Keratinocyte (primary cell): ENCODE results near the gene PPM1M. TPM values are rescaled to one million over a fixed set of nuclear protein-coding genes. Genes with fewer than 3 reads are reported as not detected.

ENCODE experiments used
- DNase-seq: peaks from one replicate; pipeline ENCODE4 v3.0.0-alpha.2; 2011; ENCODE audit warnings: low read depth, missing footprints, low spot score
- FAIRE-seq: peaks from 2 replicates; lab custom pipeline; 2011; peaks lifted over from hg19 to GRCh38; lab: Jason Lieb, UNC
- H2AFZ ChIP-seq: 2 replicates; pipeline ENCODE4 v1.6.0; 2012; ENCODE audit warnings: low read length, control low read depth, inconsistent platforms; ENCODE audit not compliant: control insufficient read depth
- H3K27ac ChIP-seq: 2 replicates; pipeline ENCODE4 v1.5.1; 2011; ENCODE audit warnings: low read length; ENCODE audit not compliant: control insufficient read depth, insufficient read depth
- H3K27me3 ChIP-seq: 3 replicates; pipeline ENCODE4 v1.6.0; 2011; ENCODE audit warnings: low read length; ENCODE audit not compliant: control insufficient read depth, insufficient read depth; ENCODE audit errors: extremely low read depth
- H3K36me3 ChIP-seq, 2 experiments: 2 replicates in 1 of 2; 3 replicates in 1 of 2; pipeline ENCODE4 v1.5.1; 2011; ENCODE audit warnings: low read length in 2 of 2, mild to moderate bottlenecking in 1 of 2; ENCODE audit not compliant: control insufficient read depth in 2 of 2, insufficient read depth in 2 of 2; ENCODE audit errors: extremely low read depth in 1 of 2
- H3K4me1 ChIP-seq: 3 replicates; pipeline ENCODE4 v1.5.1; 2011; ENCODE audit warnings: low read length; ENCODE audit not compliant: control insufficient read depth, insufficient read depth; ENCODE audit errors: extremely low read depth
- H3K4me2 ChIP-seq: 3 replicates; pipeline ENCODE4 v1.6.0; 2011; ENCODE audit warnings: low read depth, low read length; ENCODE audit not compliant: control insufficient read depth, insufficient read depth; ENCODE audit errors: extremely low read depth
- H3K4me3 ChIP-seq, 3 experiments: fragments of 200-600 bp in 1 of 3; sonication (generic) in 1 of 3; 2 replicates in 2 of 3; 3 replicates in 1 of 3; pipeline ENCODE4 v1.5.1; 2011 to 2016; ENCODE audit warnings: low read length in 3 of 3, mild to moderate bottlenecking in 3 of 3, control low read depth in 2 of 3, inconsistent platforms in 1 of 3, low read depth in 1 of 3, mixed read lengths in 1 of 3, mixed run types in 1 of 3, moderate library complexity in 1 of 3; ENCODE audit not compliant: control insufficient read depth in 2 of 3, insufficient read depth in 2 of 3; ENCODE audit errors: extremely low read depth in 1 of 3
- H3K79me2 ChIP-seq: 2 replicates; pipeline ENCODE4 v1.6.0; 2012; ENCODE audit warnings: low read length; ENCODE audit not compliant: control insufficient read depth, insufficient read depth
- H3K9ac ChIP-seq: 3 replicates; pipeline ENCODE4 v1.6.0; 2011; ENCODE audit warnings: low read length; ENCODE audit not compliant: control insufficient read depth, insufficient read depth; ENCODE audit errors: extremely low read depth
- H3K9me1 ChIP-seq: 3 replicates; pipeline ENCODE4 v1.6.0; 2011; ENCODE audit warnings: low read length; ENCODE audit not compliant: control insufficient read depth, insufficient read depth; ENCODE audit errors: extremely low read depth
- H3K9me3 ChIP-seq: 2 replicates; pipeline ENCODE4 v1.5.1; 2012; ENCODE audit warnings: low read depth, low read length; ENCODE audit not compliant: control insufficient read depth
- H4K20me1 ChIP-seq: 3 replicates; pipeline ENCODE4 v1.6.0; 2011; ENCODE audit warnings: low read length; ENCODE audit not compliant: control insufficient read depth, insufficient read depth; ENCODE audit errors: extremely low read depth
- CTCF ChIP-seq, 3 experiments: IDR thresholded peaks in 1 of 3; conservative IDR thresholded peaks in 1 of 3; optimal IDR thresholded peaks in 1 of 3; 2 replicates in 2 of 3; 3 replicates in 1 of 3; pipeline versions ENCODE3 to v1.5.1; 2011; ENCODE audit warnings: low read length in 3 of 3, mild to moderate bottlenecking in 3 of 3, moderate library complexity in 2 of 3, control low read depth in 1 of 3, inconsistent platforms in 1 of 3; ENCODE audit not compliant: insufficient read depth in 2 of 3; ENCODE audit errors: extremely low read depth in 1 of 3
- EZH2 ChIP-seq: IDR thresholded peaks from one replicate; pipeline ENCODE4 v1.6.1; 2012; ENCODE audit warnings: inconsistent platforms, mild to moderate bottlenecking, low read length, moderate library complexity
- dilution Hi-C: fragments of 300-500 bp; cut with MboI; formaldehyde crosslinking; loops from one replicate; pipeline ENCODE4 v1.7.0; 2020; ENCODE audit warnings: low sequenced_read_pairs; ENCODE audit not compliant: extremely low pct_ligation_motif_present
- polyA plus RNA-seq, 5 experiments: library from polyadenylated mRNA; depleted of rRNA in 3 of 5; stranded (reverse) in 3 of 5; stranded (forward) in 1 of 5; unstranded in 1 of 5; fragments of >200 nt; gene quantifications; 1 replicate in 1 of 5; 2 replicates in 3 of 5; 3 replicates in 1 of 5; pipeline versions ENCODE4 v1.2.1 to v1.2.3, GENCODE V29; 2011 to 2012; ENCODE audit warnings: missing spikeins in 2 of 5, low read depth in 1 of 5, low replicate concordance in 1 of 5

Gene PPM1M
- polyA plus RNA-seq, 1 donor (not counting 4 experiments of a cell fraction or from before 2014, with no cell fraction given): 6.4 TPM

GRCh38 chr3:52289747-52290595 lies 44.4 kb downstream of the PPM1M start:
- H2AFZ ChIP-seq: no peak overlapping the region
- H3K4me1 ChIP-seq: peaks cover 9% of the 10 kb centered on the region
- no peak for TF ChIP-seq EZH2
- no peak for TF ChIP-seq CTCF (optimal IDR thresholded peaks at IDR 0.05 in 1 of 3, IDR thresholded peaks at IDR 0.05 in 1 of 3, conservative IDR thresholded peaks at IDR 0.05 in 1 of 3; ENCODE audit: extremely low read depth in 1 of 3, insufficient read depth in 2 of 3, low read length in 3 of 3)
- no peaks in the 10 kb centered on the region for H4K20me1 ChIP-seq
- no peak overlapping the region for H3K27ac ChIP-seq
- DNase-seq: no peak
- H3K9ac ChIP-seq: no peak overlapping the region
- H3K9me3 ChIP-seq: no peaks in the 10 kb centered on the region
- no peak overlapping the region for H3K4me2 ChIP-seq
- no peaks in the 10 kb centered on the region for H3K27me3 ChIP-seq
- no peaks in the 10 kb centered on the region for H3K9me1 ChIP-seq
- H3K36me3 ChIP-seq: peaks cover 5 to 9% of the 10 kb centered on the region in 2 experiments
- no peak overlapping the region for H3K4me3 ChIP-seq
- dilution Hi-C loops: no loop called here
- no peak for FAIRE-seq
- peaks cover 7% of the 10 kb centered on the region for H3K79me2 ChIP-seq

GRCh38 chr3:52290596-52291507 lies 45.3 kb downstream of the PPM1M start:
- H4K20me1 ChIP-seq: no peaks in the 10 kb centered on the region
- H3K4me1 ChIP-seq: peaks cover 9% of the 10 kb centered on the region
- dilution Hi-C loops: no loop called here
- peaks cover 7% of the 10 kb centered on the region for H3K79me2 ChIP-seq
- no peaks in the 10 kb centered on the region for H3K9me3 ChIP-seq
- H2AFZ ChIP-seq: no peak overlapping the region
- no peak overlapping the region for H3K9ac ChIP-seq
- no peak for TF ChIP-seq EZH2
- no peak for TF ChIP-seq CTCF (optimal IDR thresholded peaks at IDR 0.05 in 1 of 3, IDR thresholded peaks at IDR 0.05 in 1 of 3, conservative IDR thresholded peaks at IDR 0.05 in 1 of 3; ENCODE audit: extremely low read depth in 1 of 3, insufficient read depth in 2 of 3, low read length in 3 of 3)
- FAIRE-seq: no peak
- H3K27ac ChIP-seq: no peak overlapping the region
- peaks cover 5 to 9% of the 10 kb centered on the region in 2 experiments for H3K36me3 ChIP-seq
- no peak overlapping the region for H3K4me3 ChIP-seq
- H3K4me2 ChIP-seq: no peak overlapping the region
- no peaks in the 10 kb centered on the region for H3K9me1 ChIP-seq
- no peak for DNase-seq
- H3K27me3 ChIP-seq: no peaks in the 10 kb centered on the region
